ENCODE data around the gene SLC12A7.

SLC12A7 gene

DNA sequence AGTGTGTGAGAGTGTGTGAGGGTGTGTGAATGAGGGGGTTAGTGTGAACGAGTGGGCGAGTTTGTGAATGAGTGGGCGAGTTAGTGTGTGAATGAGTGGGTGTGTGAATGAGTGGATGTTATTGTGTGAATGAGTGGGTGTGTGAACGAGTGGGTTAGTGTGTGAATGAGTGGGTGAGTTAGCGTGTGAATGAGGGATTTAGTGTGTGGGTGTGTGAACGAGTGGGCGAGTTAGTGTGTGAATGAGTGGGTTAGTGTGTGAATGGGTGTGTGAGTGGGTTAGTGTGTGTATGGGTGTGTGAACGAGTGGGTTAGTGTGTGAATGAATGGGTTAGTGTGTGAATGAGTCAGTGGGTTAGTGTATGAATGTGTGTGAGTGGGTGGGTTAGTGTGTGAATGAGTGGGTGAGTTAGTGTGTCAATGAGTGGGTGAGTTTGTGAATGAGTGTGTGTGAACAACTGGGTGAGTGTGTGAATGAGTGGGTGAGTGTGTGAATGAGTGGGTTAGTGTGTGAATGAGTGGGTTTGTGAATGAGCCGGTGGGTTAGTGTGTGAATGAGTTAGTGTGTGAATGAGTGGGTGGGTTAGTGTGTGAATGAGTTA is 65.8 kb downstream of the SLC12A7 start:
- no peak overlapping the region for H3K27ac Mint-ChIP-seq
- H3K9me3 Mint-ChIP-seq: peaks cover 56% of the 10 kb centered on the region
- TF ChIP-seq CTCF (IDR thresholded peaks at IDR 0.05): no peak
- DNase-seq: no peak
- H3K4me3 Mint-ChIP-seq: no peak overlapping the region
- peaks cover 12% of the 10 kb centered on the region for H3K36me3 Mint-ChIP-seq (ENCODE audit: low read depth)
- H3K4me1 Mint-ChIP-seq: peaks cover 11% of the 10 kb centered on the region
- peaks cover 7% of the 10 kb centered on the region for H3K27me3 Mint-ChIP-seq (ENCODE audit: low read depth, poor library complexity)

GRCh38 chr5:1044117-1044516 is 67.7 kb downstream of the SLC12A7 start:
- Mint-ChIP-seq H3K36me3 (ENCODE audit: low read depth) (peaks cover 26% of the 10 kb centered on the region), H3K4me1 (peaks cover 5% of the 10 kb centered on the region), H3K4me3 (no peak overlapping the region), H3K27me3 (ENCODE audit: low read depth, poor library complexity) (peaks cover 7% of the 10 kb centered on the region), H3K9me3 (peaks cover 69% of the 10 kb centered on the region), H3K27ac (no peak overlapping the region)
- no peak for DNase-seq
- no peak for TF ChIP-seq CTCF (IDR thresholded peaks at IDR 0.05)

- TF ChIP-seq CTCF (IDR thresholded peaks at IDR 0.05): no peak
- Mint-ChIP-seq H3K4me3 (no peak overlapping the region), H3K27me3 (ENCODE audit: low read depth, poor library complexity) (peaks cover 7% of the 10 kb centered on the region), H3K4me1 (peaks cover 2% of the 10 kb centered on the region), H3K9me3 (peaks cover 73% of the 10 kb centered on the region), H3K27ac (no peak overlapping the region), H3K36me3 (ENCODE audit: low read depth) (peaks cover 26% of the 10 kb centered on the region)
- DNase-seq: no peak
These were observed 68.5 kb downstream of the SLC12A7 start for GRCh38 chr5:1043327-1043726.

- H3K4me1 Mint-ChIP-seq: no peaks in the 10 kb centered on the region
- H3K4me3 Mint-ChIP-seq: no peak overlapping the region
- DNase-seq: no peak
- peaks cover 73% of the 10 kb centered on the region for H3K9me3 Mint-ChIP-seq
- H3K27me3 Mint-ChIP-seq (ENCODE audit: low read depth, poor library complexity): peaks cover 7% of the 10 kb centered on the region
- TF ChIP-seq CTCF (IDR thresholded peaks at IDR 0.05): no peak
- peaks cover 21% of the 10 kb centered on the region for H3K36me3 Mint-ChIP-seq (ENCODE audit: low read depth)
- no peak overlapping the region for H3K27ac Mint-ChIP-seq
These were observed 69.2 kb downstream of the SLC12A7 start for GRCh38 chr5:1042626-1043025.

GRCh38 chr5:1041225-1042143 is 70.4 kb downstream of the SLC12A7 start:
- Mint-ChIP-seq H3K27me3 (ENCODE audit: low read depth, poor library complexity) (peaks cover 4% of the 10 kb centered on the region), H3K4me1 (peaks cover 4% of the 10 kb centered on the region), H3K27ac (no peak overlapping the region), H3K9me3 (peaks cover 71% of the 10 kb centered on the region), H3K4me3 (no peak overlapping the region), H3K36me3 (ENCODE audit: low read depth) (peaks cover 15% of the 10 kb centered on the region)
- no peak for DNase-seq
- no peak for TF ChIP-seq CTCF (IDR thresholded peaks at IDR 0.05)
